NCI-H510A (cell line): ENCODE measurements around the gene LEF1.
"Not testable (repeated sequence)": the region's sequence is repeated elsewhere in the genome, so short reads cannot be mapped to it uniquely, and the experiment has no call there.

Source experiments
- DNase-seq: peaks from one replicate; lab custom pipeline; 2025; lab: John Stamatoyannopoulos, UW

The LEF1 gene

DNA sequence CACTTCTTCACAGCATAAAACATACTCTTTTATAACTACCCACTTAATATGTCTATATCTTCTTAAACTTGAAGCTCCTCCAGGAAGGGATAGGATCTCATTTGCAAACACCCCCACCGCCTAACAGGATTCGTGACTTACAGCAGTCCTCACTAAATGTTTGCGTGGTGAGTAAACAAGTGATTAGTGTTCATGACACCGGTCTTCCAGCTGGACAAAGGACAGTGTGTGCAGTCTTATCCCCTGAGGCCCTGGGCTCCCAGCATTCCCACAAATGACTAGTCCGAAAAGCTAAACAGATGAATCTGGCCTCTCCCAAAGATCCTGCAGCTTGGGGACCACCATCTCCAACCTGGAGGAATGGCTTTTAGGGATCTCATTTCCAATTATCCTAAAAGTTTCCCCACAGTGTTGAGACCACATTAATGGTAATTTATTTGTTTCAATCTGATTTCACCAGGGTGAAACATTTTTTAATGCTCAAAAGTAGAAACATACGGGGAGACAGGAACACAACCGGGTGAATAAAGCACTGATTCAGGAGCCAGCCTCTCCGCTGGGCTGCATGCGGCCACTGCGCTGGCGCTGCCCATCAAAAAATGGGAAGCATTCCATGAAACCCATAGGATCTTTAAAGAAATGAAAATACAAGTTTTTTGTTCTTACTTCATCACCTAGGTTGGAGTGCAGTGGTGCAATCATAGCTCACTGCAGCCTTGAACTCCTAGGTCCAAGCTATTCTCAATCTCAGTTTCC lies 109.9 kb downstream of the LEF1 start:
- DNase-seq: no peak

DNA sequence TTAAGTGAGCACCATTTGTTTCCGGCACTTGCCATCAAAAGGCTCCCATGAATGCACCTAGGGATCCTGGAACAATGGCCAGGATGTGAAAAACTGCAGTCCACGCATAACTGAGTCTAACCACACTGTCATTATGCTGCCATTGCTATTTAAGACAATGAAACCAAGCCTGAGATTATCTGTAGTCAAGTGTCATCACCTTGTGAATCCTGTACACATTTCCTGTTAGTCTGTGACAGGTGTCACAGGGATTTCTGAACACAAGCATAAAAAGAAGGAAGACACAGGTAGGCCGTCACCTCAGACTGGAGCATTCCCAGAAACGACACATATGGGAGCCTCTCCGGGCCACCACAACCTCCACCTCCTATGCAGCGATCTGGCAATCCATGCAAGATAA lies 112.3 kb downstream of the LEF1 start:
- DNase-seq: no peak

DNA sequence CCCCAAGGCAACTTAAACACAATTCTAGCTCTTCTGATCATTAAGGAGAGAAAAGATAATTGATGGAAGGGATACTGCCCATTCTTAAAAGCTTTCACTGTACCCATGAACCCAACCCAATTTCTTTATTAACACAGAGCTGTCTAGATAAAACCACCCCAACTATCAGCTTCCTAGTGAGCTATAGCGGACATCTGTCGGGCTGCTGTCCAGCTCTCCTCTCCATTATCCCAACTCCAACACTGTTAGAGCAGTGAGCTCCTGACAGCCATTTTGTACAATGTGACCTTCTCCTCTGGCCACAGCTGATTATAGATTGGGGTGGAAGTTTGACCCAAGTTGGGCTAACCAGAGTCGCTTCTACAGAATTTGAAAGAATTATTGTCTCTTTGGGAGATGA lies 112.9 kb downstream of the LEF1 start:
- no peak for DNase-seq

DNA sequence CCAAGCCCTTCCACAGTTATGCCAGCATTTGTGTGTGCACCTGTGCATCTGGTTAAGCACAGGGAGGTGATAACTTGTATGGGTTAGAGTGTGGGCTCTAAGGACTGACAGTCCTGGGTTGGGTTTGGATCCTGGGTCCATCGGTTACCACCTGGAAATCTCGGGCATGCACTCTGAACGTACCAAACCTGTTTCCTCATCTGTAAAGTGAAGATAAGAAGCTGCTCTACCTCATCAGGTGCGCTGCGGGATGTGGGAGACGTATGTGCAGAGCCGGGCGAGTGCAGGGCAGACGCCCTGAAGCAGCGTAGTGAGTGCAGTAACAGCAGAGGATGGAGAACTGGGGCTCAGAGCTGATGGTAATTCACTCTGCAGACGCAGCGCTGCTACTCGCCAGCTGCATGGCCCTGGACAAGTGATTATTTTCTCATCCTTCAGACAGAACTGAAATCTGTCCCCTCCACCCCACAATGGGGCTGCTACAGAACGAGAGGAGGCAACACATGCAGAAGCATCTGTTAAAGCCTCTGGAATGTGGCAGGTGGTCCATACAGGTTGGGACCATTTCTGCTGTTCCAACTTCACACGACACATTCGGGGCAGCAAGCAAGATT lies 114.6 kb downstream of the LEF1 start:
- DNase-seq: no peak

DNA sequence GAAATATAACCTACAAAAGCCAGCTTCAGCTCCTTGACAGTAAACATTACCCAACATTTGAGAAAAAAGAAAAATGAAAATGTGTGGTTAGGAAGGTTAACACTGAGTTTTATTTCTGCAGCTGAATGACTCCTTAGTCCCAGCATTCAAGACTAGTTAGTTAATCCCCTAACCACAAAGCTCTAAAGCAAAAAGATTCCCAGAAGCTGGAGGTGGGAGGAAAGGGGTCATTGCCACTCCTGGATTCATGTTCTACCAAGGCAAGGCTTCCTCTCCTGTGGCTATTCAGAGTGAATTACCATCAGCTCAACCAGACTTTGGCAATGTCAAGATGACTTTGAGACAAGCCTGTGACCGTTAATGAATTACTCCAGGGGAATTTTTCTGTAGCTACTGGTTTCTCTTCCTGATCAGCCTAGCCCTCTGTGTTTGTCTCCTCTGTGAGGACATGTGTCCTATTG lies 115.5 kb downstream of the LEF1 start:
- DNase-seq: no peak

DNA sequence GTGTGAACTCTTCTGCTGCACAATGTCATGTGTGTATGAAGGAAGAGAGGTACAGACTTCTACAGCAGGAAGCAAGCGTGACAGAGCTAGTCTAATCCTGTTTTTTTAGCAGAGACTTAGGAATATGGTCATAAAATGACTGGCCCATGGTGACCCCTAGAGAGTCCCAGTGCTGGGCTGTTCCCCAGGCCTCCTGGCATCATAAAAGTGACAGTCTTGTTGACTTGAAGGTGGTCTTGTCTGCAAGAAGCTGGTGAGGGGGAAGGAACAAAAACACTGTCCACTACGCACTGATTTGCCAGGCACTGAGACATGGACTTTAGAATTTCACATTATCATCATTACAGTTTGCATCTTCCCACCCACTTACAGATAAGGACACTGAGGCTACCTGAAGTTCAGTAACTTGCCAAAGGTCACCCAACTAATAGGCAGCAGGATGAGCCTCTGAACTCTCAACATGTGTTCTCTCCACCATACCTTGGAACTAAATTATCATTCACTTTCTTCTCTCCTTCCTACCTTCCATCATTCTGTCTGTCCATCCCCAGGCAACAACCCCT lies 116.1 kb downstream of the LEF1 start:
- DNase-seq: no peak

DNA sequence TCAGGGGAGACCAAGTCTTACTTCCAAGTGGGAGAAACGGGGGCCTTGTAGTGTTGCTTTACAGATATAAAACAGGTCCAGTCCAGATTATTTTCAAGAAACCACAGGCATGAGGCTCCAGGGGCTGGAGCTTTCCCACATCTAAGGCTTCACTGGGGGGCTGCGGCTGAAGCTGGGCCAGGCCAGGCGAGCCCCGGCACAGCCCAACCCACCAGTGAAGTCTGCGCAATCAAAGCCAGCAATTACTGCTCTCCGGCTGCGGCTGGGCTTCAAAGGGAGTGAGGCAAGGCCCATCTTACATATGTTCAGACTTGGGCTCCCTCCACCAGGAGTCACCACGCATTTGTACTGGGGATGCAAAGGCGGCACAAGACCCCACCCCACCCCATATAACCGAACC lies 117.4 kb downstream of the LEF1 start:
- no peak for DNase-seq

DNA sequence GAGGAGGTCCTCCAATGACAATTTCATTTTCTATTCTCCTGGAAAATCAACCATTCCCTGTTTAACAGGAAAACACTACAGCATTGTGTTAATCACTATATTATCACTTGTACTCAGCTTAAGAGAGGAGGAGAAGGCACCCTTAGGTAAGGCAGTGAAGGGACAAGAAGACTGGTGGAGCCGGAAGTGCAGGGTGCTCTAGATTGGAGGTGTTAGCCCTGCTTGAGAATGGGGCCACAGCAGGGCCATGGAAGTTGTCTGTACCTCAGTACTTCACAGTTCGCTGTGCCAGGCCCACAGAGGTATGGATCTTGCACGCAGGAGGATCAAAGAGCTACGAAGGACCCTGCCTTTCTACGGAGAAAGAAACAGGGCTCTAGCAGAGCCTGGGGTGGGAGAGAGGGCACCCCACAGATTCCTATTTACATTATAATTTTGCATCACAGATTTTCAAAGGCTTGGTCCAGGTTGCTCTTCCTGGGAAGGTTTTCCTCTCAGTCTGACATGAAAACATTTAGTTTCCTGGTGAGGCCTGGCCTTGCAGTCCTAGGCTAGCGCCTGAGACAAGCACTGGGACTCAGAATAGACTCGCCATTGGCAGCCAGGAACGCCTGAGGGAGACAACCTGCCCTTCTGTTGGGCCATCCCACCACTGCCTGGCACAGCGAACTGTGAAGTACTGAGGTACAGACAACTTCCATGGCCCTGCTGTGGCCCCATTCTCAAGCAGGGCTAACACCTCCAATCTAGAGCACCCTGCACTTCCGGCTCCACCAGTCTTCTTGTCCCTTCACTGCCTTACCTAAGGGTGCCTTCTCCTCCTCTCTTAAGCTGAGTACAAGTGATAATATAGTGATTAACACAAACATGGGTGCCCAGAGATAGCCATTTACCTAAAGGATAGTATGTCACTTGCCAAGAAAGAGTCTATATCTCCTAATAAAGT lies 118.3 kb downstream of the LEF1 start:
- not testable (repeated sequence) for DNase-seq

DNA sequence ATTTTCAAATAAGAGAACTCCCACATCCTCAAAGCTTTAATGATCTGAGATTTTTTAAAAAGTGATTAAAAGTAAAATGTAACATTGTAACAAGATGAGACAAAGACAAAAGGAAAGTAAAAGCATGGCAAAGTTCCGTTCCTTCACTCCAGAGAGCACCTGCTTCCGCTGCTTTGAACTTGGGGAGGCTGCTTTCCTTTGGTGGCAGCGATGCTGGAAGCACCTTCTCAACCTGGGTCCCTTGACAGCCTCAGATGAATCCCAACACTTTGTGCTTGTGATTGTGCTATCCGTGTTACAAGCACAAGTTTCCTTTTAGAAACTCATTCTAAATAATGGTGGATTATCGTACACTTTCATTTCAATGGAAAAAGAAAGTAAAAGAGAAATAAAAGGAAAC lies 119.3 kb downstream of the LEF1 start:
- no peak for DNase-seq

DNA sequence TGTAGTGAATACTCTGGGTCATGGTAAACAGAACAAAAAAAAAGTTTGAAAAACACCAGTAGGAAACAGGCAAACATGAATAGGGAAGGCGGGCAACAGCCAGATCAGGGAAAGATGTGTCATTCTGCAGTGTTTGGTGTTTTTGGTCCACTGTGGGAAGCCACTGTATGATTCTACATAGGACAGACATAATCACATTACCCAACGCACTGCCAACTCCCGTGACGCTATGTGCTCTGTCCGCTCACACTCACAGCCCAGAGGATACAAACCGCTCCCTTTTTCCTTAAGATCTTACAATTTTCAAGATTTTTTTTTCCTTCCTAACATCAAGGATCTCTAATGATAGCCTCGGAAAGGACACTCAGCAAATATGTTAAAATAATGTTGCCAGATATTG lies 119.7 kb downstream of the LEF1 start:
- DNase-seq: no peak

DNA sequence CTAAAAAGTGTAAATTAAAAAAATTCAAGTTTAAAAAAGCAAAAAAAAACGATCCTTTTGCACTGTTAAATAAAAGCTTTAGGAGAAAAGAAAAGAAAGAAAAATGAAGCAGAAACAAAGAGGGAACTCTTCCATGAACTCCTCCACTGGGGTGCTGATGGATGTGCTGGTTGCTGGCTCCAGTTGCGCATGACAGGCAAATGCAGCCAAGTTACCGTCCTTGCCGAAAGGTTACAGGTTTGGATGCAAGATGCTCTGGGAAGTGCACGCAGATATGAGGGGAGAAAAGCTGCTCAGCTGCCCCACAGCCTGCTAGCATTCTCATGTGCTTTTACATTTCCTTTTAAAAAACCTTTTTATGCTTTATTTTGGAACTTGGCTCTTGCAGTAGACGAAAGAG lies 120.6 kb downstream of the LEF1 start:
- no peak for DNase-seq

DNA sequence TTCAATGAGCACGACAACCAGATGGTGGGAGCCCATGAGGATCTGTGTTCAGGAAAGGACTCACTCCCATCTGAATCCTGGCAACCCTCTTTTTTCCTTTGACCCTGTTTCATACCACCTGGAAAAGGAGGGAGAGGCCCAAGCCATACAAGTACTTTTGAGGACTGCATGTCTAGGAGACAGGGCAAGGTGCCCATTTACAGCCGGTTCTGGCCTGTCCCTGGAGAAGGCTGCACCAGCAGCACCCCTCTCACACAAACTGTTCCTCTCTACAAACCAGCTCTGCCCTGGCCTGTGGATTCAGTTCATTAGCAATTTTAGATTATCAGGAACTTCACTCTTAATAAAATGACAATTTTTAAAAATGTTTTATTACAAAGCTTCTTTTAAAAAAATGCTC lies 121.5 kb downstream of the LEF1 start:
- no peak for DNase-seq

DNA sequence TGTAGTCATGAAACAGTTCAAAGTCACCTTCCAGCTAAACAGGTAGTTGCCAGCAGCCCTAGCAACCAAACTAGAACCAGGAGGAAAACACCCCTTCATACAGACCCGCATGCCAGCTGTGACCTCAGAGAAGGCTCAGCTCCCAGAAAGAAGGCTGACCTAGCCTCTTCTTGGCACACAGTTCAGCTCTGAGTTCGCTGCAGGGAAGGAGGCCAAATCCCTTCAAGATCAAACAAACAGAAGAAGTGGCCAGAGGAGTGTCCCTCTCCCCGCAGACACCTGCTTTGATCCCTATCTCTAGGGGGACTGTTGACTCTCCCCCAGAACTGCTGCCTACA lies 123.1 kb downstream of the LEF1 start:
- no peak for DNase-seq

DNA sequence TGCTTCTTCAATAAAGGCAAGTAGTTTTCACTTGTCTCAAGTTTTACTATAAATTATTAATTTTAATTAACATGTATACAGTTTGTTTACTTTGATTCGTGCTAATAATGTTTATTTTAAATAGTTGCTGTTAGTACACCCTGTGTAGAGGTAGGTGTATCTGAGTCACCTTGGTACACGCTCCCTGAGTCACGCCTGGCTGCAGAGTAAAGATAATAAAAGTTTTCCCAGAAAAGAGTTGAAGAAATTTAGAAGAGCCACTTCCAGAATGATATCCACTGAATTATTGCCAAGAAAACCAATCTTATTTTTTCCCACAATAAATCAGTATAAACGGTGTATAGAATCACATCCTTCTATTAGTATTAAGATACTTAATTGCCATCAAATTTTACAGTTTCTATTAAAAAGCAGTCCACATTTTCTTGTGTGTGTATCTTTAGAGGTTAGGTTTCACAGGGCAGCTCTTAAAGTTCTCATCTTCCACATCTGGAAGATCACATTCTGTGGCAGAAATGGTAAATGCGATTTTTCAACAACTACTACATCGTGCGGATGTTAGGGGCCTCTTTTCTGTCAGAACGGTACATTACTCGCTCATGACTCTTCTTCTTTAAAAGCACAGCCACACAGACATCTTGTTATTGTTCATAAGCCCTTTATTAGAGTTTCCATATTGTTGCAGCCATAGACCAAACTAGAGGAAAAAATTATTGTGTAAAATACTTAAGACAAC lies 123.6 kb downstream of the LEF1 start:
- DNase-seq: no peak

DNA sequence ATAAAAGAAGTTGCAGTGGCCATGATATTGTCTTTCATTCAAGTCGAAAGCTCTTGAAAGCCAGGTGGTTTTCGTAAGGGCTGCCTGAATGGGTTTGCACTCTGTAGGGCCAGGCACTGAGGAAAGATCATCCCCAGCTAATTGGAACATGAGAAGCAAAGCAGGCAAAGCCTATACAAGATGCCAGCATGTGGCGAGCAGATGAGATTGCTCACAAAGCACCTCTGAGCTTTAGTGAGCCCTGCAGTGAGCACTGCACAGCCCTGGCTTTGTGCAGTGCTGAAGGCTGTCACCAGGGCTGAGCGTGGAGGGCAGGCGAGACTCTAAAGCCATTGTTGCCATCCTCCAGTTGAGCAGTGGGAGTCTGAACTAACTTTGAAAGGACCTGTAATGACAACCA lies 125.2 kb downstream of the LEF1 start:
- DNase-seq: peak; percentile 83

DNA sequence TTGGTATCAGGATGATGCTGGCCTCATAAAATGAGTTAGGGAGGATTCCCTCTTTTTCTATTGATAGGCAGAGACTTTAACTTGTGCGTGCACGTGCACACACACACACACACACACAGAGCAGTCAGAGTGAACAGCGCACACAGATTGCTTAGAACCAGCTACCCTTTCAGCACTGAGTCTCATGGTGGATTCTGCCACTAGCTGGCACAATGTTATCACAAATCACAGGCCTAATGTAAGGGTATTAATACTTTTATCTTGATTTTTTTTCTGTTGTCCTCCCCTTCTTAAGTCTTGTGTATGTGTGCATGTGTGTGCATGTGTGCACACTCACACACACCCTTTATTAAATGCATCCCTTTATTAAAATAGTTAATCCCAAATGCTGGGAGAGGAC lies 125.8 kb downstream of the LEF1 start:
- DNase-seq: no peak

DNA sequence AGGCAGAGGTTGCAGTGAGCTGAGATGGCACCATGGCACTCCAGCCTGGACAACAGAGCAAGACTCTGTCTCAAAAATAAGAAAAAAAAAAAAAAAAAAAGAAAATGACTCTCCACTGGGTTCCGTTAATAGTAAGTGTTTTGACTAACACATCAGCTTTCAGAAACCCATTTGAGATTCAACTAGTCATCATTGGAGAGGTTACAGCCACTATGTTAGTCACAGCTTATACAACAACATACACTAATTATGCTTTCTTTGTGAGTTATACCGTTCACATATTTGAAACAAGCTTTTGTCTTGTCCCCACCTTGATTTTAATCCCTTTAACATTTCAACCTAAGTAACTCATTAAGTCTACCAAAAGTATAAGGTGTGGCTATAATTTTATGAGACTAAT lies 130.8 kb downstream of the LEF1 start:
- no peak for DNase-seq

DNA sequence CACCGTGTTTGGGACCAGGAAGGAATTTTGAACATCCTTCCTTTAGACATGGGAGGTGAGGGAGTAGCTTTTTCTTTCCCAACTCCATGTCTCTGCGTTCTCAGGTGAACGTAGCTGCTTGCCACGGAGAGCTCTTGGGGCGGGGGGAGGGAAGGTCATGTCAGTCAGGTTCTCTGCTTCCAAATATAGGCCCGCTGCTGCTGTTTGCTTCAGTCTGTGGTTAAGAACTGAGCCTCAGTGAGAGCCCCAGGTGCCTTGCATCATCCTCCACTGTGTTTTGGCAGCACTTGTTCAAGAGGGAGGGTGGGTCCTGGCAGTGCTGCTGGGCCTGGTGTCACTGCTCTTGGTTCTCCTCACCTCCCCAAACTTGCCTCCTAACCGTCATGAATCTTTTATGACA lies 132.5 kb downstream of the LEF1 start:
- no peak for DNase-seq

DNA sequence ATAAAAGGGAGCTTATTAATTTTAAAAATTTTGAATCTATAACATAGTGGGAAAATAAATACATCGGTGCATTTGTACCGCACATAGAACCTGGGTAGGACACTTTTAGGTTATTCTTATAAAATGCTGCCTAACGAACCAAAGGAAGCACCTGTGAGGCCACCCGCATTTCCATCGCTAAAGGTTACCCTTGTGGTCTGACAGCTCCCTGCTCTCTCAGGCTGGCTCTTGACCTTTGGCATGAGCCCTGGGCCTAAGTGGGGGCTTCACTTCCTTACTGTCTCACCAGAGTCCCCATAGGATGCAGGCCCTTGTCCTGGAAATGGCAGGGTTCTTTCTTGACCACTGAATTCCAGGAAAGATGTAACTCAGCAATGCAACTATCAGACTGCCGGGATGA lies 133.0 kb downstream of the LEF1 start:
- DNase-seq: no peak

DNA sequence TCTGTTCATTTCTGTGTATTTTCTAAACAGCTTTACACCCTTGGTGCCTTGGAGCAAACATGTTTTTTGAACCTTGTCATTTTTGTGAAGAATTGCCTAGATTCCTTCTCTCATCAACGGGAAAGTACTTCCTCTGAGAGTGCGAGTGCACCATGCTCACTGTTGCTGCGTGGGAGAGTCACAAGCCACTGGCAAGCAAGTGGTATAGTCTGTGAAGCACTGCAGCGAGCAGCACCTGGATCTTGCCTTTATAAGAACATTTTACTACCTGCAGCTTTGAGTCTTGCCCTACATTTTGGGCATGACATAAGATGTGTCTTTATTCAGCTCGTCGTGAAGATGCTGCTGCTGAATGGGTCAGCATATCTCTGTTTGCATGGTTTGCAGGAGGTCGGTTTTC lies 134.2 kb downstream of the LEF1 start:
- DNase-seq: no peak

DNA sequence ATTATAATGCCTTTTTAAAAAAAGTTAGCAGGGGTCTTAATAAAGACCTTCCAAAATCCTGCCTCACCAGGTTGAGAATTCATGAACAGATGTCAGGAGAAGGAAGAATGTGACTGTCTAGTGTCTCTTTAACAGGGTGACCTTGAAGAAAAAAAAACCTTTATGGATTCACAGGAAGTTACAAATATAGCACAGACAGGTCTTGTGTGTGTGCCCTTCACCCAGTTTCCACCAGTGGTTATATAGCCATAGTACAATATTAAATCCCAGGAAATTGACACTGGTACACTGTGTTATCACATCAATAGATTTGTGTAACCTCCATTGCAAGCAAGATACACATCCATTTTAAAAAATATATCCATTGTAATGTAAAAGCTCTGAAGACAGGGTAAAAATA lies 135.4 kb downstream of the LEF1 start:
- no peak for DNase-seq
